Measurements from ENCODE around the gene ASPSCR1.

Gene ASPSCR1

DNA sequence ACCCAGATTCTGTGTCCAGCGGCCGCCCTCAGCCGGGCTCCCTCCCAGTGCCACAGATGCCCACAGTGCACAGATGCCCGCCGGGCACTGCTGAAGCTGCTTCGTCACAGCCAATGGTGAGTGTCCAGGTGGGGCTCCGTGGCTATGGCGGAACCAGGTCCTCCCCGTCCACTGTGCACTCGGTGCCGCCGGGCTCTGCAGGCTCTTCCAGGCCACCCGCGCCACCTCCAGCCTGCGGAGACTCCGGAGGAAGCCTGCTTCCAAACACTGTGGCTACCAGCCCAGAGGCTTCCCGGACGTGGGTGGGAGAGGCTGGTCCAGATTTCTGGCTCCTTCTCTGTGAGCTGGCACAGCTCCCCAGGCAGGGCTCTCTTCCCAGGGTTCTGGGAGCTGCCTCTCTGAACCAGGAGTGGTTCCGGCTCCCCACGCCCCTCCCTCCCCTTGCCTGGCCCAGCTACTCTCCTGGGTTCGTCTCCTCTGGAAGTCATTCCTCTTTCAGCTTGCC is 37.5 kb upstream of the ASPSCR1 start:
- peak overlapping the region; percentile 84 for H2BK12ac ChIP-seq (ENCODE audit: low read length)
- H3K23ac ChIP-seq (ENCODE audit: low read depth, low read length, poor library complexity), result no peak overlapping the region
- peak overlapping the region; percentile 100 for H2BK15ac ChIP-seq (ENCODE audit: low read length)
- peaks cover 3 to 8% of the 10 kb centered on the region in 2 donors for H3K36me3 ChIP-seq (replicated peaks in 1 of 2; ENCODE audit: control insufficient read depth in 2 of 2, insufficient read depth in 2 of 2, low read length in 2 of 2)
- H3K14ac ChIP-seq (ENCODE audit: low read length), result peak overlapping the region; percentile 3
- no peak overlapping the region for H3K4ac ChIP-seq (ENCODE audit: low read length)
- no peaks in the 10 kb centered on the region for H3K9me3 ChIP-seq (replicated peaks in 1 of 2; ENCODE audit: control insufficient read depth in 2 of 2, insufficient read depth in 1 of 2, low read depth in 1 of 2, low read length in 2 of 2)
- peak overlapping the region; percentile 13 for H3K18ac ChIP-seq (ENCODE audit: low read length)
- peak overlapping the region; percentile 84 for H2BK5ac ChIP-seq (ENCODE audit: low read length)
- H4K8ac ChIP-seq (ENCODE audit: low read depth, low read length), result peak overlapping the region; percentile 43
- peak overlapping the region; percentile 98 for H2AK5ac ChIP-seq (ENCODE audit: low read depth, low read length)
- peaks cover 0 to 4% (median 2%) of the 10 kb centered on the region in 3 experiments for H3K27me3 ChIP-seq (ENCODE audit: control insufficient read depth in 3 of 3, insufficient read depth in 3 of 3, low read depth in 1 of 3, low read length in 3 of 3)
- no peak overlapping the region for H4K91ac ChIP-seq (ENCODE audit: low read depth, low read length, poor library complexity)
- peaks cover 18% of the 10 kb centered on the region in 2 donors for H3K4me1 ChIP-seq (ENCODE audit: control insufficient read depth in 2 of 2, insufficient read depth in 1 of 2, low read depth in 1 of 2, low read length in 2 of 2)
- H2AFZ ChIP-seq (ENCODE audit: low read length), result no peak overlapping the region
- no peak overlapping the region for H3K27ac ChIP-seq (replicated peaks; ENCODE audit: low read length)
- no peak overlapping the region for H3K4me2 ChIP-seq (ENCODE audit: insufficient read depth, low read length, poor library complexity, severe bottlenecking)
- no peak overlapping the region for H3K4me3 ChIP-seq (ENCODE audit: low read length in 2 of 2)
- DNase-seq (ENCODE audit: low spot score), result no peak
- WGBS, 2 donors (ENCODE audit: extremely low coverage in 2 of 2, insufficient read length in 2 of 2, insufficient replicate concordance in 1 of 2), result no CpG with 5 or more reads among the region's 21 CpGs
- H3K9ac ChIP-seq (ENCODE audit: low read depth, low read length, poor library complexity), result no peak overlapping the region
- peaks cover 9% of the 10 kb centered on the region for H3K79me1 ChIP-seq (ENCODE audit: low read depth, low read length)
- peak overlapping the region; percentile 87 for H2BK120ac ChIP-seq (ENCODE audit: low read depth, low read length)

DNA sequence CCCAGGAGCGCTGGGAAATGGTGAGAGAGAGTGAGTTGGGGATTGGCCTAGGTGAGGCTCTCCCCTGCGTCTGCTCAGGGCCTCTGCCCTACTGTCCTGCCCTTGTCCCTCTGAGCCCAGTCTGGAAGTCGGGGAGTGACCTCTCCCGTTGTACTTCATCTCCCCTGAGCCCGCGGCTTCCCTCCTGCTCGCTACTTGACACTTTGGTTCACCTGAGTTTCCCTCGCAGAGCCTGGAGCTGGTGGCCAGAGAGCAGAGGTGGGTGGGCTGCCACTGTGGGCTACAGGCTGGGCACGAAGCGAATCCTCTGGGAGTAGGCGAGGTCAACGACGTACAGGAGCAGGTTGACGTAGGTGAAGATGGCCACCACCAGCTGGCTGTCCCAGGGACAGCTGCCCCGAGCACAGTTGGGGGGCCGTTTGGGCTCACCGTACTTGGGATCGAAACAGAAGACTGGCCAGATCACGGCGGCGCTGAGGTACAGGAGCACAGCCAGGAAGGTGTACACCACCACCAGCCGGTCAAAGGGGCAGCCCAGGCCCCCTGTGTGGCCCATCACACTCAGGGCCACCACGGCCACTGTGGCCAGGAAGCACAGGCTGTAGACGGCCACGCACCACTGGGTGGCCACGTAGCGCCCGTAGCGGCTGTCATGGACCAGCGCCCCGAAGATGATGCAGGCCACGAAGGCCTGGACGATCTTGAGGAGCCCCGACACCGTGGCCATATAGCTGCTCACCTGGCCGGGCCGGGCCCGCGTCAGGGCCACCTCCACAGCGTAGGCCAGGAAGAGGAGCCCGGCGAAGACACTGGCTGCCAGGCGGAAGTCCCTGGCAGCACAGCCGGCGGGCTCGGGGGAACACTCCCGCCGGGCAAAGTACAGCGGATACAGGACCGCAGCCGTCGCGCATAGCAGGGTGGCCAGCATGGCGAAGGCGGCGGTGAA is 36.6 kb upstream of the ASPSCR1 start:
- peak overlapping the region; percentile 95 for H3K4ac ChIP-seq (ENCODE audit: low read length)
- H2BK120ac ChIP-seq (ENCODE audit: low read depth, low read length), result peak overlapping the region; percentile 93
- H2AK5ac ChIP-seq (ENCODE audit: low read depth, low read length), result peak overlapping the region; percentile 98
- no peak for DNase-seq (ENCODE audit: low spot score)
- H3K36me3 ChIP-seq (replicated peaks in 1 of 2; ENCODE audit: control insufficient read depth in 2 of 2, insufficient read depth in 2 of 2, low read length in 2 of 2), result no peaks in the 10 kb centered on the region
- no peak overlapping the region for H3K4me3 ChIP-seq (ENCODE audit: low read length in 2 of 2)
- peak overlapping the region; percentile 100 for H2BK15ac ChIP-seq (ENCODE audit: low read length)
- H2BK12ac ChIP-seq (ENCODE audit: low read length), result peak overlapping the region; percentile 82
- H3K4me1 ChIP-seq (ENCODE audit: control insufficient read depth in 2 of 2, insufficient read depth in 1 of 2, low read depth in 1 of 2, low read length in 2 of 2), result peaks cover 16 to 18% of the 10 kb centered on the region in 2 donors
- peaks cover 0 to 4% (median 2%) of the 10 kb centered on the region in 3 experiments for H3K27me3 ChIP-seq (ENCODE audit: control insufficient read depth in 3 of 3, insufficient read depth in 3 of 3, low read depth in 1 of 3, low read length in 3 of 3)
- H3K14ac ChIP-seq (ENCODE audit: low read length), result peak overlapping the region; percentile 97
- H3K79me1 ChIP-seq (ENCODE audit: low read depth, low read length), result peaks cover 7% of the 10 kb centered on the region
- H4K8ac ChIP-seq (ENCODE audit: low read depth, low read length), result peak overlapping the region; percentile 93
- WGBS, 2 donors (ENCODE audit: extremely low coverage in 2 of 2, insufficient read length in 2 of 2, insufficient replicate concordance in 1 of 2), result no CpG with 5 or more reads among the region's 56 CpGs
- H3K18ac ChIP-seq (ENCODE audit: low read length), result peak overlapping the region; percentile 90
- peak overlapping the region; percentile 60 for H3K9ac ChIP-seq (ENCODE audit: low read depth, low read length, poor library complexity)
- no peak overlapping the region for H2AFZ ChIP-seq (ENCODE audit: low read length)
- peak overlapping the region; percentile 85 for H3K23ac ChIP-seq (ENCODE audit: low read depth, low read length, poor library complexity)
- peak overlapping the region; percentile 72 for H4K91ac ChIP-seq (ENCODE audit: low read depth, low read length, poor library complexity)
- H3K27ac ChIP-seq (replicated peaks; ENCODE audit: low read length), result no peak overlapping the region
- H3K9me3 ChIP-seq (replicated peaks in 1 of 2; ENCODE audit: control insufficient read depth in 2 of 2, insufficient read depth in 1 of 2, low read depth in 1 of 2, low read length in 2 of 2), result no peaks in the 10 kb centered on the region
- peak overlapping the region; percentile 90 for H2BK5ac ChIP-seq (ENCODE audit: low read length)
- no peak overlapping the region for H3K4me2 ChIP-seq (ENCODE audit: insufficient read depth, low read length, poor library complexity, severe bottlenecking)

DNA sequence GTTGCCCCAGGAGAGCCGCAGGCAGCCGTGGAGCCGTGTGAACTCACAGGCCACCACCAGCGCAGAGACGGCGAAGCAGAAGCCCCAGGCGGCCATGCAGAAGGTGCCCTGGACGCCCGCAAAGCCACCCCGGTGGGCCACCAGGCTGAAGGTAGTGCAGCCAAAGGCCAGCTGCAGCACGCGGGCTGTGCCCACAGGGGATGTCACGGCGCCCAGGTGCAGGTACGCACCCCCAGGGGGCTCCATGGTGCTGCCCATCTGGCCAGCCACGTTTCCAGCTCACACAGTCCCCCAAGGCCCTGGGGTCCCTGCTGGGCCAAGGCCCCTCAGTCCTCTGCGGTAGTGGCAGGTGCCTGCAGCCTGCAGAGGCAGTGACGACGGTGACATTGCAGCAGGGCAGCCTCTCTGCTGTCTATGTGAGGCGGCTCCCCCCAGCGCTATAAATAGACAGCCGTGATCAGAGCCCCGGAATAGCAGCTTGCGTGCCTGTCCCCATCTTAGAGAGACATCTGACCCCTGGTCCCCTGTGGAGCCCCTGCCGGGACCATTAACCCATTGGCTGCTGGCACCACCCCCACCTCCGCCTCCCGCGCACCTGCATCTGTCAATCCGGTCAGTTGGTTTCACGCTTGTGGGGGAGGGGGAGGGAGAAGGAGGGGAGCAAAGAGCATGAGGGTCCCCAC is 35.8 kb upstream of the ASPSCR1 start:
- H2BK15ac ChIP-seq (ENCODE audit: low read length), result peak overlapping the region; percentile 100
- DNase-seq (ENCODE audit: low spot score), result no peak

More for the DNA sequence above, 35.8 kb upstream of the ASPSCR1 start:
- Histone ChIP-seq H3K14ac (ENCODE audit: low read length) (peak overlapping the region; percentile 97), H3K4me1 (ENCODE audit: control insufficient read depth in 2 of 2, insufficient read depth in 1 of 2, low read depth in 1 of 2, low read length in 2 of 2) (peaks cover 12 to 15% of the 10 kb centered on the region in 2 donors), H2AK5ac (ENCODE audit: low read depth, low read length) (peak overlapping the region; percentile 98), H2BK120ac (ENCODE audit: low read depth, low read length) (peak overlapping the region; percentile 93), H2BK12ac (ENCODE audit: low read length) (peak overlapping the region; percentile 82), H3K23ac (ENCODE audit: low read depth, low read length, poor library complexity) (peak overlapping the region; percentile 85), H3K9me3 (replicated peaks in 1 of 2; ENCODE audit: control insufficient read depth in 2 of 2, insufficient read depth in 1 of 2, low read depth in 1 of 2, low read length in 2 of 2) (no peaks in the 10 kb centered on the region), H3K4me2 (ENCODE audit: insufficient read depth, low read length, poor library complexity, severe bottlenecking) (peak overlapping the region; percentile 45), H3K27ac (replicated peaks; ENCODE audit: low read length) (no peak overlapping the region), H3K9ac (ENCODE audit: low read depth, low read length, poor library complexity) (peak overlapping the region; percentile 77), H3K4me3 (ENCODE audit: low read length in 2 of 2) (no peak overlapping the region), H3K18ac (ENCODE audit: low read length) (peak overlapping the region; percentile 90), H3K79me1 (ENCODE audit: low read depth, low read length) (peaks cover 5% of the 10 kb centered on the region), H3K4ac (ENCODE audit: low read length) (no peak overlapping the region), H4K8ac (ENCODE audit: low read depth, low read length) (peak overlapping the region; percentile 65), H2AFZ (ENCODE audit: low read length) (peak overlapping the region; percentile 69), H2BK5ac (ENCODE audit: low read length) (peak overlapping the region; percentile 90), H3K27me3 (ENCODE audit: control insufficient read depth in 3 of 3, insufficient read depth in 3 of 3, low read depth in 1 of 3, low read length in 3 of 3) (peaks cover 0 to 4% (median 2%) of the 10 kb centered on the region in 3 experiments), H3K36me3 (replicated peaks in 1 of 2; ENCODE audit: control insufficient read depth in 2 of 2, insufficient read depth in 2 of 2, low read length in 2 of 2) (no peaks in the 10 kb centered on the region), H4K91ac (ENCODE audit: low read depth, low read length, poor library complexity) (no peak overlapping the region)
- no CpG with 5 or more reads among the region's 30 CpGs for WGBS, 2 donors (ENCODE audit: extremely low coverage in 2 of 2, insufficient read length in 2 of 2, insufficient replicate concordance in 1 of 2)

All from neuronal stem cell (in vitro differentiated cells).